Colon (tissue), 2 donors: ENCODE measurements around the gene ABHD17C.

Experiments
- FAIRE-seq: peaks from 2 replicates; lab custom pipeline; 2012; peaks lifted over from hg19 to GRCh38; lab: Jason Lieb, UNC
- donor health status: control.
- donor health status: control.

The ABHD17C gene

DNA sequence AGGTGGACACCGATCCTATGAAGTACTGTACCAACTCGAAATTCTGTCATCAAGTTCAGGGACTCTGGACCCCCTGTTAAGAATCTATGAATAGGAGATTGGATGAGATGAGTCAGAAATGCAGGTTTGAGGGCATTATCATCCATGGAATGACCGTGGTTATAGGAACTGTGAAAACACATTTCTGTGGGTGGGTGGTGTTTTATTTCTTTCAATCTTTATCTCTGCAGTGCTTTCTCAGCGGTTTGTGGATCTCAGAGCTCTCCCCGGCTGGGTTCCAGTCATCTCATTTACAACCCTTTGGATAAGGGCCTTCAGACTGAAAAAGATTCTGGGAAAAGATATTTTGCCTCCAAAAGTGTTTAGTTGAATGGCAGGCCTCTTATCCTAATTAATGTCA is 5.4 kb upstream of the ABHD17C start:
- FAIRE-seq = no peak

GRCh38 chr15:80691575-80691974 is 3.5 kb upstream of the ABHD17C start:
- FAIRE-seq = no peak

DNA sequence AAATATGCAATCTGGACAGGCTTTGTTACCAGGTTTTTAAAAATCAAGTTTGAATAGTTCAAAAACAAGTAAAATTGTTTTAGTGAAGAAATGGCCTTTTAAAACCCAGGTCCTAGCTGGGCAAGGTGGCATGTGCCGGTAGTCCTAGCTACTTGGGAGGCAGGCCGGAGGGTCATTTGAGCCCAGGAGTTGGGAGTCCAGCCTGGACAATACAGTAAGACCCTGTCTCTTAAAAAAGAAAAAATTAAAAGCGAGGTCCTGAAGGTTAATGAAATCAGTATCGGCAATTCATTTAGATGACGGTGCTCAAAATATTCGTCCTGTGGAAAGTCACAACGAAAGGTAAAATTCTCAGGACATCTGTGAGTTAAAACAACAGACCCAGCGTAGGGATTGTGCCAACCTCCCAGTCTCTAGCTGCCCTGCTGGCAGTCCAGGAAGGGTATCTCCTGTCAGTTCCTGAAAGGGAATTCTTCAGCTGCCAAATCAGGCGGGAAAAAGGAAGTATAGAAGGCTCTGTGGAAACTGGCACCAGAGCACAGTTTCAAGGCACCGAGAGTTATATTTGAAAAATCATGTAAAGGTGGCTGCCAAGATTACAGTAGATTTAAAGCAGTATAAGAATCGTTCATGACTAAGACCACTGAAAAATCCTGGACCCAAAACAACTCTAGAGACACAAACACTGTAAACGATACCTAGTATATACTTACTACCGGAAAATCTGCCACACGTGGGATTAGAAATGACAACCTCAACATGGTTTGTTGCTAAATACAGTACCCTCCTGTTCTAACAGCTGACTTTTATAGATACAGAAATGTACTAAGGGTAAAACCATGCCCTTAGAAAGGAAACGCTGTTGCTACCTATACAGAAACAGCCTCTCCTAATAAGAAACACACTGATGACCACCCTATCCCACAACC is 1.2 kb upstream of the ABHD17C start:
- FAIRE-seq = no peak

DNA sequence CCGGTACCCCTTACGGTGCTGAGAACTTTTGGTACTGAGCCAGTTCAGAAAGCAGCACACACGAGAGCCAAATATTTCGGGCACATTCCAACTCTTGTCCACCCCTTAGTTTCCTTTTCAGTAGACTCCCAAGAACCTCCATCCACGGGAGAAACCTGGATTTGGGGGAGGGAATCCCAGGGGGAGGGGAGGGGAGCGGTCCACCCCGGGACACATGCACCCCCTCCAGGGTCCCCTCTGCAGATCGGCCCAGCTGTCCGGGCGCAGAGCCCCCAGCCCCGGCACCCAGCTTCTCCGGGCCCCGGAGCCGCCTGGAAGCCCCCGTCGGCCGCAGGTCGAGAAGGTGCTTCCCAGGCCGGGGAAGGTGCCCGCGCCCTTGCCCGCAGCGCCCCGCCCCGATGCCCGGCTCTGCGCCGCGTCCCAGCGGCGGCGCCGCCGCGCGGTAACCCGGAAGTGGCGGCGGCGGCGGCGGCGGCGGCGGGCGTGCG is 455 bp upstream of the ABHD17C start:
- FAIRE-seq = no peak

GRCh38 chr15:80695911-80696661 is 976 bp downstream of the ABHD17C start:
- FAIRE-seq = no peak

DNA sequence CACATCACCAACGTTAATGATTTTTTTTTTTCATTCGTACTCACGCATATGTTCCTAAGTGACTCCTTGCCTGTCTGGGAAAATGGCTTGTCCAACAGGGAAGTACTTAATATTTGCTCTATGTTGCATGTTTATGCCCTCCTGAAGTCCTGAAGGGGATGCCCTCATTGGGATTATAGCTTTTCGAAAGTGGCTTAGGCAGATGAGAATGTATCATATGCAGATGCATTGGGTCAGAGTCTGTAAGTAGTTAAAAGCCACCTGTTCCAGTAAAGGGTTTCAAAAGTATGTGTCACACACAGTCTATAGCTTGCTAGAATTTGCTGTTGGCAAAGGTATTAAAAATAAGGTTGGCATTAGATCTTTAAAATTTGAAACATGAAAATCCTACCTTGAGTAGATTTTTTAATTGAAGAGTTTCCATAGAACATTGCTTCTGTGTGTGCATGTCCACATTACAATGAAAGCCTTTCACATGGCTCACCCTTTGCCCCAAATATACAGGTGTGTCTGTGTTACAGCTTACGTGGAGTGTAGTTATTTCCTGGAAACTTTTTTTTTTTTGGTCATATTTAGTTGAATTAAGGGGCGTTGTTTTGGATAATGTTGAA is 2.1 kb downstream of the ABHD17C start:
- no peak for FAIRE-seq

- no peak for FAIRE-seq
Measured at GRCh38 chr15:80698676-80699075, 3.6 kb downstream of the ABHD17C start.

DNA sequence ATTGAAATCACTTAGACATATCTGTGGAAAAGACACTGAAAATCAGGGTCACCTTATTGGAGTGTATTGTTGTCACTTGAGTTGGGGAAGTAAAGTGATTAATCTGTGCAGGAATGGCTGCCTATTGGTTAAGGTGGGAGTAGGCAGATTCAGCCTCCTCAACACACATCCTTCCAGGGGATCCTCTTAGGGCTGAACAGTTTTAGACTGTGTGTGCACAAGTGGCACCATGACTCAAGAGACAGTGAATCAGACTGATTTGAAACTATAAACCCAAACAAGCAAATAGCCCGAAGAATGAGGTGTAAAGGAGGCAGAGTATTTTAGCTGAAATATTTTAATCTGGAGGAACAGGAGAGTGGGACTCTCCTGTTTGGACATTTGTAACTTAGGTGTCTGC is 4.9 kb downstream of the ABHD17C start:
- FAIRE-seq = no peak

- FAIRE-seq = no peak
Measured at GRCh38 chr15:80701676-80702311, 6.7 kb downstream of the ABHD17C start.

DNA sequence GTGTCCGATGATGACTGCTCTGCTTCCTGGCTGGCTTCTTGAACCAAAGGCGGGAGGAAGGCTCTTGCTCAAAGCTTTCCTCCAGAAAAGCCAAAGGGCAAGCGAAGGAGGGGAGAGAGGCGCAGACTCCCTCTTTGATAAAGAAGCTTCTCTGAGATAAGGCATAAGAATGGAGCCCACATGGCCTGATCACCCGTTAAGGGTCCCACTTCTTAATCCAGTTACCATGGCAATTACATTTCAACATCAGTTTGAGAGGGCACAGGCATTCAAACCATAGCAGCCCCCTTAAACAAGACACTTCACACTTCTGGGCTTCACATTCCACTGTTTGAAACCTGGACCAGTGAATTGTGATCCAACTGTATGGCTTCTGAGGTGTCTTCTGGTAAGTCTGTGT is 8.0 kb downstream of the ABHD17C start:
- no peak for FAIRE-seq

DNA sequence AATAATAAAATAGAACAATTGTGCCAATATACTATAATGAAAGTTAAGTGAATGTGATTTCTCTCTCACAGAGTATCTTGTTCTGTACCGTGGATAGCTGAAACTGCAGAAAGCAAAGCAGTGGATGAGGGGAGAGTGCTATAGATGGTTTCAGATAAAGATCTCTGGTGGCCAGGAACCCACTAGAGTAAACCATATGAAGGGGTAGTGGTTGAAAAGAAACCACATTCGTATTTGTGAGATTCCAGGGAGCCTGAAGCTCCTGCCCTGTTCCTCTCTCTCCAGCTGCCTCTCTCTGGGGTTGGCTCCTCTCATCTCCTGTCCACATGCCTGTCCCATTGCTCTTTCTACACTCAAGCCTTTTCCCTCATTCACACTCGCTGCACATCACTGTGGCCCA is 8.9 kb downstream of the ABHD17C start:
- FAIRE-seq = no peak

GRCh38 chr15:80706161-80706560 is 11.1 kb downstream of the ABHD17C start:
- FAIRE-seq = no peak

DNA sequence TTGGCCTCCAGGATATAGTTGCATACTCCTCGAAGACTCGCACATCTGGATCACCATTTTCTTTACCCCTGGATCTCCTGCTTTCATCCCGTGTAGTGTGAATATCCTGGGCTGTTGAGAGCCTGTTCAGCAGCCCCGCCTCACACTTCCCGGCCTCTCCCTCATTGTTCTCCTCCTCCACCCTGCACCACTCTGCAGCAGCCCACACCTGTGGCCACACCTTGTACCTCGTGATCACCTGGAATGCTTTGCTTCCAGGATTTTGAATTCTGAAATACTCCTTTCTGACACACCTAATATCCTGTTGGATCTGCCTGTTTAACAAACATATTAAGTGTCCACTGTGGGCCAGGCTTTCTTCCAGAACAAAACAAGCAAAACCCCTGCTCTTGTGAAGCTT is 14.4 kb downstream of the ABHD17C start:
- no peak for FAIRE-seq

- FAIRE-seq = no peak
Measured at GRCh38 chr15:80710635-80711554, 15.8 kb downstream of the ABHD17C start.

DNA sequence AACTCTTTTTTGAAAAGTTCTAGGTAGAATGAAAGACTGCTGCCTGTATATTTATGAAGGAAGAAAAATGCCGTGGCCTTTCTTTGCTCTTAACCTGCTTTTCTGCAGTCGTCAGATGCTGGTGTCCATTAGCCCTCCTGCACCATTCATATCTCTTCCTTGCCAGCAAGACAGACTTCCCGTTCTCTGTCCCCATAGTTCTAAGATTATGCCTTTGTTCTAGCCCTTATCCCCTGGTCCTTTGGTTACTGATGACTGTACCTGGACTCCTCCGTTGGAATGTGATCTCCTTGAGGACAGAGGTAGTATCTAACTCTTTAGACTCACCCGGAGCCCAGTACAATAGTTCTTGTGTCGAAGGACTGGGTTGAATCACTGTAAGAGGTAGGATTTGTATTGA is 16.8 kb downstream of the ABHD17C start:
- no peak for FAIRE-seq

- no peak for FAIRE-seq
Measured at GRCh38 chr15:80712956-80713355, 17.8 kb downstream of the ABHD17C start.

- FAIRE-seq = no peak
Measured at GRCh38 chr15:80721476-80721875, 26.4 kb downstream of the ABHD17C start.

DNA sequence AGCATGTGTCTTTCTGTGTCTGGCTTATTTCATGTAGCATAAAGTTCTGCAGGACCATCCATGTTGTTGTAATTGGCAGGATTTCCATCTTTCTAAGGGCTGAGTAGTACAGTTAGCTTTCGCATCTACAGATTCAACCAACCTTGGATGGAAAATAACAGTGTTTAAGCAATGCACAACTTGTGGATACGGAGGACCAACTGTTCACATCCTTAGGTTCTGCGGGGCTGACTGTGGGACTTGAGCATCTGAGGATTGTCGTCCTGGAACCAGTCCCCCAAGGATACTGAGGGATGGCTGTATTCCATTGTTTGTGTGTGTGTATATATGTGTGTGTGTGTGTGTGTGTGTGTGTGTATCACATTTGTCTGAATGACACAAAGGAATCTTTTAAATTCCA is 27.7 kb downstream of the ABHD17C start:
- no peak for FAIRE-seq

DNA sequence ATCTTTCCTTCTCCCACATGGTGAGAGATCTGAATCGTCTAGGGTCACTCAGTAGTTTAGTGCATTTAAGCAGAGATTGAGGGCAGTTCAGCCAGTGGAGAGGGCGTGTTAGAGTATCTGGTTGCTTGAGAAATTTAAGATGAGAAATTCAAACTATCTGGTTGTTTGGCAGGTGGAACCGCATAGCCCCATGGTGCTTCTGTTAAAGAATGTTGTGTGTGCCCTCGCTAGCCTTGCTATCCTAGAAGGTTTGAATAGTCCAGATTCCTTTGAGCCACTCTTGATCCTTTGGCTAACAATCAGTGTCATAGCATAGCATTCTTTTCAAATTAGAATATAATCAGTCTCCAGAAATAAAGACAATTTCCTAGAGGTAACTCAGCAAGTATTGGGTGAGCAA is 32.1 kb downstream of the ABHD17C start:
- FAIRE-seq = no peak

GRCh38 chr15:80727596-80727995 is 32.5 kb downstream of the ABHD17C start:
- no peak for FAIRE-seq

DNA sequence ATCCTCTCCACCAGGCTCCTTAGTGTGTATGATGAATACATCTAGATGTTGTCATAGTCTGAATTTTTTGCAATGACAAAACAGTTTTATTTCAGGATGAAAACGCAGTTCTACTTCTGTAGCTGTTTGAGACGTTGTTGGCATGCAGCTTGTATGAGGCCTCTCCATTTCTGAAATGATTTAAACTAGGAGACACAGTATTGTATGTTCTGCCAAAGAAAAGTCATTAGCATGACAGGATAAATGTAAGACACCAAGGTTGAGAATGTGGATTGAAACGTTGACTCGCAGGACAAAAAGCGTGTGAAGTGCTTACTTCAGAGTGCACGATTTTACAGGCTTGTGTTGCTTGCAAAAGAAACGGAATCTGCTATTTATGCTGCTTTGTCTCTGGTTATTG is 35.3 kb downstream of the ABHD17C start:
- no peak for FAIRE-seq
